ENCODE results near the gene RPS24. TPM values are rescaled to one million over a fixed set of nuclear protein-coding genes. Genes with fewer than 3 reads are reported as not detected.

The RPS24 gene
- total and polyA plus RNA-seq, 2 of the 8 experiments (the other 6 are each of a cell fraction or from before 2014, with no cell fraction given), result 2,128 to 3,943 TPM

DNA sequence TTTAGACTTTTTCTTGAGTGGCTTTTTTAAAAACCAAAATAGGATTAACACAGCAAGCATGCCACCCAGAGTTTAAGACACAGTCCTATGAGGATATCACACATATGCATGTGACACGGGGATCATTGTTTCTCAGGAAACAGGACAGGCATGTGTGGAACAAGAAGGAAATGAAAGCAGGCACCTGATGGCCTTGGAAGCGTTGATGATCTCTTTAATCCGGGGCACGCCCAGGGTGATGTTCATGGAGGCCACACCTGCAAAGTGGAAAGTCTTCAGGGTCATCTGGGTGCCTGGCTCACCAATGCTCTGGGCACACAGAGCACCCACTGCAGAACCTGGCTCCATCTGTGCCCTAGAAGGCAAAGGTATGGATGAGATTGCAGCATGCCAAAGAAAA is 48.7 kb upstream of the RPS24 start (continued):
- no peak for TF ChIP-seq RFX5 (IDR thresholded peaks at IDR 0.05; ENCODE audit: borderline replicate concordance, low read depth, low read length)
